Heart right ventricle (tissue), 16 donors: ENCODE results near the gene MVB12B. TPM values are rescaled to one million over a fixed set of nuclear protein-coding genes. Genes with fewer than 3 reads are reported as not detected.

Experiments used
- ATAC-seq, 8 donors: fragments of 200-7000 bp; cut with Tn5 transposase; one replicate each; pipeline ENCODE4 v1.9.1; 2020; ENCODE audit warnings: mild to moderate bottlenecking in 8 of 8, moderate library complexity in 8 of 8, moderate number of reproducible peaks in 1 of 8
- DNase-seq, 2 donors: peaks; one replicate each; pipeline ENCODE4 v3.0.0-alpha.2; 2020
- H3K27ac ChIP-seq, 10 donors: fragments of 200-600 bp; sonication (generic) in 2 of 10; one replicate each; pipeline versions ENCODE4 v1.5.0 to v1.8.0; 2020 to 2022; ENCODE audit warnings: mild to moderate bottlenecking in 3 of 10
- H3K27me3 ChIP-seq, 7 donors: fragments of 200-600 bp; one replicate each; pipeline ENCODE4 v1.8.0; 2021 to 2022; ENCODE audit warnings: mild to moderate bottlenecking in 2 of 7
- H3K36me3 ChIP-seq, 9 donors: fragments of 200-600 bp; sonication (generic) in 1 of 9; one replicate each; pipeline versions ENCODE4 v1.5.0 to v1.8.0; 2020 to 2022; ENCODE audit warnings: mild to moderate bottlenecking in 2 of 9
- H3K4me1 ChIP-seq, 9 donors: fragments of 200-600 bp; sonication (generic) in 1 of 9; one replicate each; pipeline versions ENCODE4 v1.5.0 to v1.8.0; 2020 to 2022; ENCODE audit warnings: mild to moderate bottlenecking in 4 of 9
- H3K4me3 ChIP-seq, 10 donors: fragments of 200-600 bp; sonication (generic) in 2 of 10; one replicate each; pipeline versions ENCODE4 v1.5.0 to v1.8.0; 2020 to 2022; ENCODE audit warnings: mild to moderate bottlenecking in 7 of 10, moderate library complexity in 2 of 10
- H3K9me3 ChIP-seq, 11 donors: fragments of 200-600 bp in 10 of 11; sonication (generic) in 2 of 11; one replicate each; pipeline versions ENCODE4 v1.5.0 to v1.8.0; 2013 to 2022; ENCODE audit warnings: mild to moderate bottlenecking in 2 of 11, control low read depth in 1 of 11, moderate library complexity in 1 of 11
- CTCF ChIP-seq, 9 donors: fragments of 200-600 bp; sonication (generic) in 2 of 9; IDR thresholded peaks; one replicate each; pipeline versions ENCODE4 v1.5.0 to v1.8.0; 2021 to 2022; ENCODE audit warnings: antibody characterized with exemption in 9 of 9, mild to moderate bottlenecking in 5 of 9, moderate library complexity in 1 of 9
- WGBS, 2 donors: extraction: QIAGEN DNeasy Blood & Tissue Kit; methylation state at CpG; one replicate each; pipeline ENCODE4 v1.1.7; 2013; ENCODE audit warnings: inconsistent platforms in 1 of 2; 5-methylcytosine and 5-hydroxymethylcytosine counted together
- intact Hi-C, 10 donors: fragments of 100-400 bp; cut with DNase I; formaldehyde crosslinking; loops; one replicate each; pipeline versions ENCODE4 v1.11.1 to v1.14.2; 2022
- polyA plus RNA-seq, 2 donors: library from polyadenylated mRNA; stranded (reverse); fragments of 200-250 nt; gene quantifications; one replicate each; pipeline ENCODE4 v1.2.3, GENCODE V29; 2013
- total RNA-seq, 10 donors: library from RNA; stranded (reverse); fragmentation: NEBNext Ultra II Directional in 3 of 10; extraction: Animal tissue kit (Norgen Biotek cat#: 25700) in 3 of 10; gene quantifications; one replicate each; pipeline versions ENCODE4 v1.2.1 to v1.2.4, GENCODE V29; 2021 to 2023
- donor health status: Arrhythmogenic right ventricular cardiomyopathy.
- donor health status: ischemic (EF 13 %, LVEDD 7.1; RV severe dilation, severe dysfunction).
- donor health status: healthy with polysubstance abuse.
- donor health status: DM: no; HTN: yes; CAD: no.
- donor health status: DM: no; HTN: no; CAD: no.
- donor health status: ischemic (EF 25% LVEDD 6.9; RV normal size, moderate dysfunction).
- donor health status: ischemic (EF 25% LVEDD 5.7; RV mildly dilated, moderate dysfunction).
- donor health status: healthy.
- donor health status: DM: yes; HTN: yes; CAD: no.
- donor health status: Ischemic cardiomyopathy.
- donor health status: ischemic (EF 35%, LVEDD 5.7; RV mildly dilated, moderate dysfunction).
- donor health status: nonischemic (EF 11% LVEDD 7.7; RV severe dilation, severe dysfunction).
- donor health status: DM: yes; HTN: yes; CAD: no.
- donor health status: PGD.
- donor health status: ischemic (EF 29% LVEDD 5.4; RV normal size, mild dysfunction).
- donor health status: nonischemic (EF 23%, LVEDD 6.1; RV moderate dilation, normal function).

MVB12B gene
- total and polyA plus RNA-seq, 12 donors, result 2.8 to 16.5 (median 10.6) TPM

- 96% methylated on average over 2 of the region's 2 CpGs for WGBS, 2 donors
- H3K36me3 ChIP-seq, result peaks cover 0 to 14% (median 0%) of the 10 kb centered on the region in 9 donors
- H3K4me1 ChIP-seq, result peaks cover 0 to 4% (median 3%) of the 10 kb centered on the region in 9 donors
- H3K9me3 ChIP-seq, result no peaks in the 10 kb centered on the region
- H3K4me3 ChIP-seq, result no peak overlapping the region
- peaks cover 0 to 45% (median 29%) of the 10 kb centered on the region in 7 donors for H3K27me3 ChIP-seq
- ATAC-seq (no peak), DNase-seq (no peak)
- TF ChIP-seq CTCF (IDR thresholded peaks at IDR 0.05), result no peak
- intact Hi-C loops, result loop anchor here in 3 of 10 donors (5.0 to 10.0 kb wide), 4 partner anchors 186 to 276 kb away; no protein-coding TSS in a partner anchor
- H3K27ac ChIP-seq, result no peak overlapping the region
These were observed 182.3 kb downstream of the MVB12B start for GRCh38 chr9:126508928-126509327.

- intact Hi-C loops, result loop anchor here in 4 of 10 donors (5.0 to 10.0 kb wide), 6 partner anchors 43 to 275 kb away; no protein-coding TSS in a partner anchor
- no peak overlapping the region for H3K4me3 ChIP-seq
- peaks cover 5 to 53% (median 37%) of the 10 kb centered on the region in 7 donors for H3K27me3 ChIP-seq
- H3K4me1 ChIP-seq, result peaks cover 0 to 10% (median 9%) of the 10 kb centered on the region in 9 donors
- DNase-seq, result no peak
- no peaks in the 10 kb centered on the region for H3K9me3 ChIP-seq
- WGBS, 2 donors, result 81 to 85% methylated on average over 5 of the region's 5 CpGs
- H3K27ac ChIP-seq, result no peak overlapping the region
- H3K36me3 ChIP-seq, result peaks cover 0 to 6% (median 0%) of the 10 kb centered on the region in 9 donors
- TF ChIP-seq CTCF (IDR thresholded peaks at IDR 0.05), result no peak
- ATAC-seq, result no peak
These were observed 183.1 kb downstream of the MVB12B start for GRCh38 chr9:126509718-126510117.

GRCh38 chr9:126510564-126510963 lies 183.9 kb downstream of the MVB12B start:
- peaks cover 13 to 61% (median 46%) of the 10 kb centered on the region in 7 donors for H3K27me3 ChIP-seq

GRCh38 chr9:126511411-126511810 lies 184.8 kb downstream of the MVB12B start:
- Histone ChIP-seq H3K9me3 (no peaks in the 10 kb centered on the region), H3K27ac (no peak overlapping the region), H3K27me3 (peaks cover 13 to 70% (median 54%) of the 10 kb centered on the region in 7 donors), H3K36me3 (no peaks in the 10 kb centered on the region), H3K4me1 (peaks cover 0 to 17% (median 12%) of the 10 kb centered on the region in 9 donors), H3K4me3 (no peak overlapping the region)
- ATAC-seq (no peak), DNase-seq (no peak)
- intact Hi-C loops, result loop anchor here in 2 of 10 donors (5.0 to 10.0 kb wide), 2 partner anchors 41 to 173 kb away; no protein-coding TSS in a partner anchor
- TF ChIP-seq CTCF (IDR thresholded peaks at IDR 0.05), result no peak

More at GRCh38 chr9:126510564-126510963, 183.9 kb downstream of the MVB12B start:
- DNase-seq, result no peak
- no peaks in the 10 kb centered on the region for H3K9me3 ChIP-seq
- H3K4me1 ChIP-seq, result peaks cover 0 to 15% (median 10%) of the 10 kb centered on the region in 9 donors
- no peak overlapping the region for H3K4me3 ChIP-seq
- ATAC-seq, result no peak
- intact Hi-C loops, result loop anchor here in 2 of 10 donors (5.0 to 10.0 kb wide), 2 partner anchors 42 to 174 kb away; no protein-coding TSS in a partner anchor
- WGBS, 2 donors, result 66 to 68% methylated on average over 6 of the region's 6 CpGs
- H3K27ac ChIP-seq, result no peak overlapping the region
- no peaks in the 10 kb centered on the region for H3K36me3 ChIP-seq
- TF ChIP-seq CTCF (IDR thresholded peaks at IDR 0.05), result no peak
